HepG2 (cell line): ENCODE measurements around the gene PTPRU.

Experiments
- GABPA ChIP-seq, 2 experiments: IDR thresholded peaks; 2 replicates each; pipeline ENCODE4 v1.6.1; 2011 to 2016; ENCODE audit warnings: low read depth in 2 of 2, low read length in 1 of 2, missing biosample characterization in 1 of 2, missing genetic modification characterization in 1 of 2
- RBM22 ChIP-seq: fragments of 200-400 bp; formaldehyde crosslinking; optimal IDR thresholded peaks from 2 replicates; pipeline ENCODE3; 2017; ENCODE audit warnings: mild to moderate bottlenecking, low read length, moderate library complexity

GRCh38 chr1:29356663-29357062, 120.3 kb downstream of the PTPRU start:
- TF ChIP-seq RBM22 (no peak), GABPA (IDR thresholded peaks at IDR 0.05; ENCODE audit: low read depth, low read length) (no peak), GABPA (CRISPR knock-in tag; IDR thresholded peaks at IDR 0.05; ENCODE audit: low read depth) (no peak)
